Breast epithelium (tissue), 4 donors: ENCODE results near the gene RPL15. TPM values are rescaled to one million over a fixed set of nuclear protein-coding genes. Genes with fewer than 3 reads are reported as not detected.
"Not testable (repeated sequence)": the region's sequence is repeated elsewhere in the genome, so short reads cannot be mapped to it uniquely, and the experiment has no call there.

Experiments
- DNase-seq, 2 donors: peaks; one replicate each; pipeline ENCODE4 v3.0.0-alpha.2; 2019; ENCODE audit warnings: low spot score in 2 of 2
- H3K27ac ChIP-seq, 2 donors: fragments of 200-600 bp; sonication (generic) in 1 of 2; one replicate each; pipeline ENCODE4 v1.5.1; 2016 to 2019; ENCODE audit warnings: mild to moderate bottlenecking in 1 of 2
- H3K27me3 ChIP-seq, 2 donors: fragments of 200-600 bp; sonication (generic) in 1 of 2; one replicate each; pipeline versions ENCODE4 v1.5.1 to v1.6.0; 2017 to 2019; ENCODE audit warnings: control low read depth in 1 of 2, mild to moderate bottlenecking in 1 of 2
- H3K36me3 ChIP-seq: fragments of 200-600 bp; one replicate; pipeline ENCODE4 v1.5.1; 2019
- H3K4me1 ChIP-seq, 2 donors: fragments of 200-600 bp; sonication (generic); one replicate each; pipeline ENCODE4 v1.5.1; 2016 to 2019; ENCODE audit warnings: control low read depth in 1 of 2
- H3K4me3 ChIP-seq, 3 donors: fragments of 200-600 bp; sonication (generic); 1 replicate in 2 of 3; 2 replicates in 1 of 3; pipeline ENCODE4 v1.5.1; 2016 to 2019; ENCODE audit warnings: mild to moderate bottlenecking in 3 of 3, moderate library complexity in 2 of 3
- H3K9me3 ChIP-seq, 2 donors: fragments of 200-600 bp; sonication (generic) in 1 of 2; one replicate each; pipeline ENCODE4 v1.5.1; 2016 to 2019; ENCODE audit warnings: control low read depth in 1 of 2
- POLR2A ChIP-seq: fragments of 450-650 bp; IDR thresholded peaks from one replicate; pipeline ENCODE4 v1.6.1; 2016; ENCODE audit warnings: antibody characterized with exemption, mild to moderate bottlenecking, moderate library complexity
- POLR2AphosphoS5 ChIP-seq, 3 donors: sonication (generic); formaldehyde crosslinking; IDR thresholded peaks; one replicate each; pipeline ENCODE4 v1.6.1; 2017; ENCODE audit warnings: antibody characterized with exemption in 3 of 3
- intact Hi-C: fragments of 100-400 bp; cut with DNase I; formaldehyde crosslinking; loops from one replicate; pipeline ENCODE4 v1.15.1; 2023; ENCODE audit warnings: low total_unique reads
- total RNA-seq, 3 donors: library from RNA; depleted of rRNA; stranded (reverse); fragments of >200 nt; gene quantifications; one replicate each; pipeline ENCODE4 v1.1.0, GENCODE V29; 2016
- TF ChIP-seq, protein P1 (sequence below), 3 donors: fragments of 450-650 bp; IDR thresholded peaks; one replicate each; pipeline ENCODE4 v1.5.1; 2016 to 2017; ENCODE audit warnings: antibody characterized with exemption in 3 of 3, mild to moderate bottlenecking in 3 of 3, moderate library complexity in 3 of 3

Gene RPL15
- total RNA-seq, 3 donors from 2014 or later, result 2,644 to 3,809 (median 3,544) TPM

DNA sequence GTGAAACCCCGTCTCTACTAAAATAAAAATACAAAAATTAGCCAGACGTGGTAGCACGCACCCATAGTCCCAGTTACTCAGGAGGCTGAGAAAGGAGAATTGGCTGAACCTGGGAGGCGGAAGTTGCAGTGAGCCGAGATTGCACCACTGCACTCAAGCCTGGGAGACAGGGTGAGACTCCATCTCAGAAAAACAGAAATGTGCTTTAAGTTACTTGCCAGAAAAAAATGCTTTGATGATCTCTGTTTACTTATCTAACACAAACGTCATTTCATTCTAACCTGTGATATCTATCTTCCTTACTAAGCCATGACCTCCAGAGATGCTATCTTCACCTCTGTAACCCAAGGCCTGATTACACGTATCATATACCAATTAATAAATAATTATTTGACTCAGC, 7.6 kb upstream of the RPL15 start:
- no peak for DNase-seq
- no peaks in the 10 kb centered on the region for H3K9me3 ChIP-seq
- TF ChIP-seq POLR2AphosphoS5 (IDR thresholded peaks at IDR 0.05) (no peak), POLR2A (no peak)
- TF ChIP-seq, protein P1, sequence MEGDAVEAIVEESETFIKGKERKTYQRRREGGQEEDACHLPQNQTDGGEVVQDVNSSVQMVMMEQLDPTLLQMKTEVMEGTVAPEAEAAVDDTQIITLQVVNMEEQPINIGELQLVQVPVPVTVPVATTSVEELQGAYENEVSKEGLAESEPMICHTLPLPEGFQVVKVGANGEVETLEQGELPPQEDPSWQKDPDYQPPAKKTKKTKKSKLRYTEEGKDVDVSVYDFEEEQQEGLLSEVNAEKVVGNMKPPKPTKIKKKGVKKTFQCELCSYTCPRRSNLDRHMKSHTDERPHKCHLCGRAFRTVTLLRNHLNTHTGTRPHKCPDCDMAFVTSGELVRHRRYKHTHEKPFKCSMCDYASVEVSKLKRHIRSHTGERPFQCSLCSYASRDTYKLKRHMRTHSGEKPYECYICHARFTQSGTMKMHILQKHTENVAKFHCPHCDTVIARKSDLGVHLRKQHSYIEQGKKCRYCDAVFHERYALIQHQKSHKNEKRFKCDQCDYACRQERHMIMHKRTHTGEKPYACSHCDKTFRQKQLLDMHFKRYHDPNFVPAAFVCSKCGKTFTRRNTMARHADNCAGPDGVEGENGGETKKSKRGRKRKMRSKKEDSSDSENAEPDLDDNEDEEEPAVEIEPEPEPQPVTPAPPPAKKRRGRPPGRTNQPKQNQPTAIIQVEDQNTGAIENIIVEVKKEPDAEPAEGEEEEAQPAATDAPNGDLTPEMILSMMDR (IDR thresholded peaks at IDR 0.05), result no peak
- H3K4me1 ChIP-seq, result no peaks in the 10 kb centered on the region
- H3K27me3 ChIP-seq, result no peaks in the 10 kb centered on the region
- H3K27ac ChIP-seq, result no peak overlapping the region
- intact Hi-C loops, result no loop called here
- no peak overlapping the region for H3K4me3 ChIP-seq
- H3K36me3 ChIP-seq, result no peaks in the 10 kb centered on the region

DNA sequence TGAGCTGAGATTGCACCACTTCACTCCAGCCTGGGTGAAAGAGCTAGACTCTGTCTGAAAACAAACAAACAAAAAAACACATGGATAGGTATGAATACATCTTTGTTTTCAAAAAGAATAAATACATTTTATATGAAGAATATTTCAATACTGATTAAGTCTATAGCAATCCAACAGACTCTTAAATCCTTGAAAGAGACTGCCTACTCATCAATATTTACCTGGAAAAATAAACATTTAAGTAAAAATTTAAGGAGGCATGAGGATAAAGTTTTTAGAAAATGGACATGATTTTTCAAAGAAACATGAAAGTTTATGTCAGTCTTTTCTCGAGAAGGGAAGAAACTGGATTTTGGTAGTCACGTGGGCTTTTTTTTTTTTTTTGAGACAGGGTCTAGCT, 5.5 kb upstream of the RPL15 start:
- TF ChIP-seq POLR2AphosphoS5 (IDR thresholded peaks at IDR 0.05) (no peak), POLR2A (no peak)
- TF ChIP-seq, protein P1 (IDR thresholded peaks at IDR 0.05), result no peak
- H3K27ac ChIP-seq, result no peak overlapping the region
- DNase-seq, result no peak
- peaks cover 0 to 4% of the 10 kb centered on the region in 2 donors for H3K4me1 ChIP-seq
- H3K4me3 ChIP-seq, result no peak overlapping the region
- H3K36me3 ChIP-seq, result no peaks in the 10 kb centered on the region
- H3K9me3 ChIP-seq, result no peaks in the 10 kb centered on the region
- H3K27me3 ChIP-seq, result no peaks in the 10 kb centered on the region
- intact Hi-C loops, result no loop called here

DNA sequence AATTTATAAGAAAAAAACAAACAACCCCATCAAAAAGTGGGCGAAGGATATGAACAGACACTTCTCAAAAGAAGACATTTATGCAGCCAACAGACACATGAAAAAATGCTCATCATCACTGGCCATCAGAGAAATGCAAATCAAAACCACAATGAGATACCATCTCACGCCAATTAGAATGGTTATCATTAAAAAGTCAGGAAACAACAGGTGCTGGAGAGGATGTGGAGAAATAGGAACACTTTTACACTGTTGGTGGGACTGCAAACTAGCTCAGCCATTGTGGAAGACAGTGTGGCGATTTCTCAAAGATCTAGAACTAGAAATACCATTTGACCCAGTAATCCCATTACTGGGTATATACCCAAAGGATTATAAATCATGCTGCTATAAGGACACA, 4.6 kb upstream of the RPL15 start:
- H3K9me3 ChIP-seq, intact Hi-C loops, H3K27ac ChIP-seq, DNase-seq, H3K36me3 ChIP-seq, H3K4me3 ChIP-seq, H3K27me3 ChIP-seq, H3K4me1 ChIP-seq: not testable (repeated sequence)

DNA sequence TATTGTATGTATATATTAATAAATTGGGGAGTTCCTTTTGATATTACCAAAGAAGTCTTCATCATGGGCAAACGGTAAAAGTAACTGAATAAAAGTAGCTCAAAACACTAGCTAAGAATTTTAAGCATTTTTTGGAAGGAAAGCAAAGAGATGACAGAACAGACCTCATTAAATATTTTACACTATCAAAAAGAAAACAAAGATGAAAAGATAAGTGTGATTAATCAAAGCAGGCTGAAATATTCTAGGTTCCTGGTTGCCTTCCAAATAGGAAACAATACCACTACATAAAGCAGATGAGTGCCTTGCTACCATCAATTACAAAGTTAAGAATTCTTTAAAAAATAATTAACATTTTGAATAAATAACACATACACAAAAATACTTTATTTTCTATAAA, 3.8 kb upstream of the RPL15 start:
- TF ChIP-seq, protein P1 (IDR thresholded peaks at IDR 0.05), result no peak
- TF ChIP-seq POLR2AphosphoS5 (IDR thresholded peaks at IDR 0.05), result no peak
- TF ChIP-seq POLR2A, result no peak
- H3K4me3 ChIP-seq, result no peak overlapping the region
- no peaks in the 10 kb centered on the region for H3K36me3 ChIP-seq
- no peak overlapping the region for H3K27ac ChIP-seq
- peaks cover 0 to 4% of the 10 kb centered on the region in 2 donors for H3K4me1 ChIP-seq
- intact Hi-C loops, result no loop called here
- no peaks in the 10 kb centered on the region for H3K27me3 ChIP-seq
- no peaks in the 10 kb centered on the region for H3K9me3 ChIP-seq
- no peak for DNase-seq

DNA sequence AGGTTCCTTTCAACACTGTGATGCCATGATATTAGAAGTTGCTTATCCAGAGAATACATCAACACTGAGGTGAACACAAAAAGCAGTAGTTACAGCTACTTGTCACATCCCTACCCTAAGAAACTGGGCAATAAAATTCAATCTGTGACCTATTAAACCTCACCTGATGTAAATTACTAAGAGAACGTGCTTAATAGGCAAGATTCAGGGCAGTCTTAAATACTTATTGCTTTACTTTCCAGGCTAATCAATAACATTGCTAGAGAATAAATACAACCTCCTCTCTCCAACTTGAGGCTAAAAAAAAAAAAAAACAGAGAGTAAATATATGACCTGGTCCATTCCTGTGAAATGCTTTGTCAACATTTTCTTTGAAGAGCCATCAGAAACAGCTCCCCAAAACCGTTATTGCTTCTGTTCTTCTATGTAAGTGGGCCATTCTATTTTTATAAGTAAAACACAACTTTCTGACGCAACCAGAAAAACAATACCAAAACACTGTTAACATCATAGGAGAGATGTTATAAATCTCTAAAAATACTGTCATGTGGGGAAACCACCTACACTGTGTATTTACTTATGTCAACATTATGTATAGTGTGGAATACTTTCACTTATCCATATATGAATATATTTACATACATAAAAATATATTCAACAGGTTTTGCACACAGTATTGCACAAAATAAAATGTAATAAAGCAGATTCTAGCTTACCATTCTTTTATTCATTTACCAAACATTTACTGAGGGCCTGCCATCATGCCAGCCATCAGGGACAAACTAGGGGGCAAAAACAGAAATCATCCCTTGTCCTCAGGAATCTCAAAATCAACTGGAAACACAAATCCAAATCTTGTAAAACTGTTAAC, 2.8 kb upstream of the RPL15 start:
- intact Hi-C loops, result no loop called here
- Histone ChIP-seq H3K27me3 (no peaks in the 10 kb centered on the region), H3K36me3 (no peaks in the 10 kb centered on the region), H3K4me3 (no peak overlapping the region), H3K27ac (no peak overlapping the region), H3K9me3 (no peaks in the 10 kb centered on the region), H3K4me1 (peaks cover 0 to 4% of the 10 kb centered on the region in 2 donors)
- no peak for DNase-seq
- no peak for TF ChIP-seq POLR2AphosphoS5 (IDR thresholded peaks at IDR 0.05)
- TF ChIP-seq, protein P1 (IDR thresholded peaks at IDR 0.05), result no peak
- TF ChIP-seq POLR2A, result no peak
